Renal cortical epithelial cell (primary cell): ENCODE measurements around the gene BIN2. TPM values are rescaled to one million over a fixed set of nuclear protein-coding genes. Genes with fewer than 3 reads are reported as not detected.
"Not testable (repeated sequence)": the region's sequence is repeated elsewhere in the genome, so short reads cannot be mapped to it uniquely, and the experiment has no call there.

Source experiments
- DNase-seq: peaks from one replicate; pipeline ENCODE4 v3.0.0-alpha.2; 2011; ENCODE audit warnings: low read depth
- total RNA-seq: library from RNA; depleted of rRNA; stranded (reverse); fragments of >200 nt; gene quantifications from 2 replicates; pipeline ENCODE4 v1.2.3, GENCODE V29; 2014

The BIN2 gene
- total RNA-seq, 1 donor from 2014 or later: not detected

GRCh38 chr12:51345681-51346080 is 21.7 kb upstream of the BIN2 start:
- DNase-seq: peak; percentile 18

DNA sequence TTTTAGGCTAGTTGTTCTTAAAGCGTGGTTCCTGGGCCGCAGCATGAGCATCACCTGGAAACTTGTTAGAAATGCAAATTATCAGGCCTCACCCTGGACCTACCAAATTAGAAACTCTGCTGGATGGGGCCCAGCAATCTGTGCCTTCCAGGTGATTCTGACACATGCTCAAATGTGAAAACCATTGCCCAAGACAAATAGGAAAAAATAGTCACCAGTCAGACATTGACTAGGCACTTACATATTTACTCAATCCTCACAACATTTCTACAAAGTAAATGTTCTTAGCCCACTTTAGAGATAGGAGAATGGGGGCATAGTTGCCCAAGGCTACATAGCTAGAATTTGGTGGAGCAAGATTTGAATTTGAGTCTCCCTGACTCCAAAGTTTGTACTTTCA is 19.2 kb upstream of the BIN2 start:
- DNase-seq: no peak

- no peak for DNase-seq
These were observed 18.4 kb upstream of the BIN2 start for GRCh38 chr12:51342416-51342815.

DNA sequence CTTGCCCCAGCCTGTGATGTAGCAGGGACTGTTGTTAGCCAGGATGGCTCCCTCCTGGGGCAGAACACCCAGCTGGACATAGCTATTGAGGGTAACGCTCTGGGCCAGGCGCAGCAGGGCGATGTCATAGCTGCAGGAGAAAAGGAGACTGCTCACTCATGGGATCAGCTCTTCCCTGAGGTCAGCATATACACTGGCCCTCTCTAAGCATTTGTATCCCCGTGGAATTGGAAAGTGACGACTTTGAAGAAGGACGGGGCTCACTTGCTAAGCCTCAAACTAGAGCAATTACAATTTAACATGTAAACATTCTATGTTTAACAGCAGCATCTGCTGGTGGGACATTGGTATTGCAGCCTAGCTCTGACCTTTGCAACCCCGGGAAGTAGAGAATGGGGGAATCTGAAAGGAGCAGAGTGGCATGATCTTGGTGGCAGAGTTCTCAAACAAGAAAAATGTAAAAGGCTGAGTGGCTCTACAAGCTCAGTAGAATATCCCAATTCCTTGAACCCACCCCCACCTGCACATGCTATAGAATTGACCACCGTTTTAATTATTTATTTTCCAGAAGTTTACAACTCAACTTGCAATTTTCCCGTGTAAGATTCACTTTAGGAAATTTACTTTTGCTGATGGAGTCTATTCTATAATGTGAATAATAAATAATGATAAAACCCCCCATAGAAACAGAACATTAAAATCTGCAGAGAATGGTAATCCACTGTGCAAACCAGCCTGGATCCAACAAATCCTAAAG is 17.5 kb upstream of the BIN2 start:
- DNase-seq: peak; percentile 71

DNA sequence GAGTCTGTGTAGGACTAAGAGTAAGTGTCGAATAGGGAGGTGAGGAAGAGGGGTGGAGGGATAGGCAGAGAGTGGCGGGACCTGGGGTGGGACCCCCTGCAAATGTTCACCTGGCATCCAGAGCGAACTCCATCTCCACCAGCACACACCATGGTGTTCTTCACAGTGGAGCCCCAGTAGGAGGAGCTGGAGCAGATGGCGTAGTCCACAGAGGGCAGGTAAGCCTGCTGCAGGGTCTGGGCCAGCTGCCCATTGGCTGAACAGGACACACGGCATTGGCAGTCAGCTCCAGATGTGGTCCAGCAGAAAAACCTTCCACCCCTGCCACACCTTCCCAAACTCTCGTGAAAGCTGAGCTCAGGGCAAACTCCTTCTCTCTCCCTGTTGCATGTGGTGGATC is 15.8 kb upstream of the BIN2 start:
- no peak for DNase-seq

GRCh38 chr12:51337336-51337735 is 13.4 kb upstream of the BIN2 start:
- not testable (repeated sequence) for DNase-seq

DNA sequence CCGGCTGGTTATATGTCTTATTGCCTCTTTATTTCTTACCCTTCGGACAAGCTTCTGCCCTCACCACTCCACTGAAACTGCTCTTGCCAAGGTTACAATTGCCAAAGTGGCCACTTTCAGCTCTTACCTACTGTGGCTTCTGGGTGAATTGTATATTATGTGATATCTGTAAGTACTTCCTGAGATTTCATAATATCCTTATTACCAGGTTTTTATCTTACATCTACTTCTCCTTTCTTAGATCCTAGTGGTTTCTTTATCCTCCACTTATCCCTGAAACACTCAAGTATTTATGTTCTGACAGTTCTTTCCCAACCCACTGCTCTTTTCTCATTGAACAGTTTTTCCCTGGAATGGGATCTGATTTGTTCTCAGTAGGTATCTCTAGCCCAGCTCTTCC is 12.0 kb upstream of the BIN2 start:
- DNase-seq: no peak

- no peak for DNase-seq
These were observed 10.8 kb upstream of the BIN2 start for GRCh38 chr12:51334764-51335163.

- no peak for DNase-seq
These were observed 9.6 kb upstream of the BIN2 start for GRCh38 chr12:51333536-51333935.

DNA sequence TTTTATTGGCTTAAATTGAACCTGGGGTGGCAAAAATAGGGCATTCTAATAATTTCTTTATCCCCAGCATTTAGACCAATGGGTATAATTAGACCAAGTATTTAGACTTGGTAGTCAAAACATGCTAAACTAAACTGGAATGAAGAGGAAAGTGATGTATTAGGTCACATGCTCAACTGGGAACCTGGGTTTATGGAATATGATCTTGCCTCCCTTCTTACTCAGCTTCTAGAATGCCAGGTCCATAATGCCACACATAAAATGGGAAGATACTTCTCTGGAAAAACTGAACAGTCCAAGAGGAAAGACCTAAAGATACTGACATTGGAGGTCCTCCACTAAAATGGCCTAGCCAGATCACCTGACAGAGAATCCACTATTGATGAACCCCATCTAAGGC is 6.2 kb upstream of the BIN2 start:
- DNase-seq: no peak

DNA sequence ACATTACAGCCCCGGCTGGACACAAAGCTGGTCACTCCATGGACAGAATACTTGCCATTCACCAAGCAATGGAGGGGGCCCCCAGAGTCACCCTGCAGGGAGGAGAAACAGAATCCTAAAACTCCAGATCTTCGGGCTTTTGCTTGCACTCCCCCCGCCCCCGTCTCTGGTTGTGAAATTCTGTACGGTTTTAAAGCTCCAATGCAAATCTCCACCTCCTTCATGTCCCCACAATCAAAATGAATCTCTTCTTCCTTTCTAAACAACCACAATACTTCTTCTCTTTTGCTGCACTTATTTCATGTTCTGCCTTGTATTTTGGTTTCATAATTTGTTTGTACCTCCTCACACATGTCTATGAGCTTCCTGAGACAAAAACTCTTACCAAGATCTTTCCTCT is 5.8 kb upstream of the BIN2 start:
- DNase-seq: no peak

DNA sequence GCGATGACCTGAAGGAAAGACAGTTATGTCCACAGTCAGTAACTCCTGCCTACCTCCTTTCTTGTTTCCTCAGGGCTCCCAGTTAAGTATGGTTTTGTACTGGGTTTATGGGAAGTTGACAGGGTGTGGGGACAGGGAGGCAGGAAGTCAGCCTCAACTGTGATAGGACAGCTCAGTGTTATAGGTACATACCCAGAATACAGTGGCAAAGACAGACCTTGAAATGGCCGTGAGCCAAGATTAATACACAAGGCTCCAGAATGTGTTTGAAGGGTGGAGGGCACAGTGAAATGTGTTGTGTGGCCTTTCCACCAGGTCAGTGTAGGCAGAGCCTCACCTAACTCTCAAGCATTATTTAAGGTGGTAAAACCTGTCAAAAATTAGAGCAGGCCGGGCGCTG is 4.6 kb upstream of the BIN2 start:
- DNase-seq: no peak

GRCh38 chr12:51326698-51327439 is 2.9 kb upstream of the BIN2 start:
- peak; percentile 52 for DNase-seq

DNA sequence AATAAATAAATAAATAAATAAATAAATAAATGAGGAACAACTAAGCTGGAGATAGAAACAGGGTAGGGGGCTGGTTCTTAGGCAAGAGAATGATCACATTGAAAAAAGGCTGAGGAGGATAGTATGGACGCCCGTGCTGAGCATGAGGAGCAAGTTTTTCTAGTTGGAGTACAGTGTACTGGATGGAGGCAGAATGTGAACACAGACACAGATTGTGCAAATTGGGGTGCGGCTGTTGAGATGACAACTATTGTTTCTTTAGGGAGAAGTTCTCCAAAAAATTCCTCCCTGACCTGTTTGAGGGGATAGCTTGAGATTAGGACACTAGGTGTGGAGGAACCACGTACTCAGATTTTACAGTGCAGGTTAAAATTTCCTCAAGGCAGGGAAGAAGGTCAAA is 979 bp upstream of the BIN2 start:
- DNase-seq: no peak

- no peak for DNase-seq
These were observed 535 bp downstream of the BIN2 start for GRCh38 chr12:51323317-51323960.

DNA sequence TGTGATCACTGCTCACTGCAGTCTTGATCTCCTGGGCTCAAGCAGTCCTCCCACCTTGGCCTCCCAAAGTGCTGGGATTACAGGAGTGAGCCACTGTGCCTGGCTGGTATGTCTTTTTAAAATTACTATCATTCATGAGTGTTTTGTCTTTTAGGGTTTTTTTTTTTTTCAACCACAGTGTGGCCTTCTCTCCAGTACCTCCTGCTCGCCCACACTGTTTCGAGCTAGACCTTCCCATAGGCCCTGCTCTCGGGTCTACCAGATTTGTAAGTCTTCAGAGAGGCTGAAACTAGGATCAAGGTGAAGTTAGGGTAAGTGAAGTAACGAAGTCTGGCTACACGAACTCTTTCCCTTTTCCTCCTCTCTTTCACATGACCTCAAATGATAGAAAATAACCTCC is 1.5 kb downstream of the BIN2 start:
- DNase-seq: no peak

DNA sequence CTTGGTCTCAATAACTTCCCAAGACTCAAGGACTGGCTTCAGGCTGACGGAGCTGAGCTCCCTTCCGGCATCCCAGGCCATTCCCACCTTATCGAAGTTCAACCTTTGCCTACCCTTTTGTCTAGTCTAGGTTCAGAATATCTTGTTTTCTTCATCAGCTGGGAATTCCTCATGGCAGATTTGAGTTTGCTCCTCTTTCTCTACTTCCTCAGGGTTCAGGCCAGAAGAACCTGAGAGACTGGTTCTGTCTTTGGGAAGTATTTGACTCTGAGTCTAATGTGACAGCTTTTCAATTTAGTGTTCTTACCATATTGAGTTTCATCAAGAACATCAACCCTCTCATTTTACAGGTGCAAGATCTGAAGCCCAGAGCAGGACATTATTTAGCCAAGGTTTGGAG is 2.1 kb downstream of the BIN2 start:
- DNase-seq: no peak

- no peak for DNase-seq
These were observed 3.2 kb downstream of the BIN2 start for GRCh38 chr12:51320695-51321320.

- no peak for DNase-seq
These were observed 3.7 kb downstream of the BIN2 start for GRCh38 chr12:51320311-51320694.

GRCh38 chr12:51318846-51319599 is 5.0 kb downstream of the BIN2 start:
- DNase-seq: no peak

DNA sequence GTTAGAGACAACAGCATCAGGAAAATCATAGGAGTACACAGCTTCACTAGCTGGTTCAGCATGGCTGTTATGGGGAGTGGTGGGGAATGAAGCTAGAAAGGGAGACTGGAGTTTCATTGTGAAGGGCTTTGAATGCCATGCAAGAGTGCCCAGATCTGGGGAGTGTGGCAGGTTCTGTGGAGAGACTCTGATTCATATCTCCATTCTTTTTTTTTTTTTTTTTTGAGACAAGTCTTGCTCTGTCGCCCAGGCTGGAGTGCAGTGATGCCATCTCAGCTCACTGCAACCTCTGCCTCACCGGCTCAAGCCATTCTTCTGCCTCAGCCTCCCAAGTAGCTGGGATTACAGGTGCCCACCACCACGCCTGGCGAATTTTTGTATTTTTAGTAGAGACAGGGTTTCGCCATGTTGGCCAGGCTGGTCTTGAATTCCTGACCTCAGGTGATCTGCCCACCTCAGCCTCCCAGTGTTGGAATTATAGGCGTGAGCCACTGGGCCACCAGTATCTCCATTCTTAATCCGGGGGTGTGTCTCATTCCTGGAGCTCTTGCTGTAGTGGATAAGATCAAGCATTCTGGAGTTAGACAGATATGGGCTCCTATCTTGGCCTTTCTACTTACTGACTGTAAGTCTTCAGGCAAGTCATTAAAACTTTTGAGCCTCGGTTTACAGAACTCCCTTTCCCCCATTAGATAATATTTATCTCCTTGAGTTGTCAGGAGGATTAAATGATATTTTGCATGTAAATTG is 5.7 kb downstream of the BIN2 start:
- DNase-seq: peak; percentile 50
